Kidney (tissue), 14 donors: ENCODE data around the gene PROB1. TPM values are rescaled to one million over a fixed set of nuclear protein-coding genes. Genes with fewer than 3 reads are reported as not detected.

Experiments
- DNase-seq, 5 donors: peaks; one replicate each; pipeline ENCODE4 v3.0.0-alpha.2; 2013 to 2020
- FAIRE-seq: peaks from 2 replicates; lab custom pipeline; 2012; peaks lifted over from hg19 to GRCh38; lab: Jason Lieb, UNC
- H3K27ac ChIP-seq, 2 donors: one replicate each; pipeline ENCODE4 v1.7.0; 2013; ENCODE audit warnings: low read depth in 2 of 2, low read length in 2 of 2, inconsistent platforms in 1 of 2
- H3K27me3 ChIP-seq: one replicate; pipeline ENCODE4 v1.7.1; 2013; ENCODE audit warnings: low read length, inconsistent platforms; ENCODE audit not compliant: control insufficient read depth, insufficient read depth
- H3K36me3 ChIP-seq, 3 donors: one replicate each; pipeline versions ENCODE4 v1.7.0 to v1.7.1; 2013; ENCODE audit warnings: low read length in 3 of 3, control low read depth in 1 of 3, inconsistent platforms in 1 of 3; ENCODE audit not compliant: insufficient read depth in 3 of 3, control insufficient read depth in 2 of 3
- H3K4me1 ChIP-seq, 3 donors: one replicate each; pipeline versions ENCODE4 v1.7.0 to v1.7.1; 2013; ENCODE audit warnings: low read length in 3 of 3, inconsistent platforms in 1 of 3, low read depth in 1 of 3; ENCODE audit not compliant: control insufficient read depth in 2 of 3, insufficient read depth in 2 of 3
- H3K4me3 ChIP-seq, 3 donors: one replicate each; pipeline versions ENCODE4 v1.7.0 to v1.8.1; 2013; ENCODE audit warnings: low read length in 3 of 3, control low read depth in 1 of 3, inconsistent platforms in 1 of 3
- H3K9ac ChIP-seq, 3 donors: one replicate each; pipeline versions ENCODE4 v1.7.0 to v1.7.1; 2013; ENCODE audit warnings: low read length in 3 of 3, control low read depth in 1 of 3, inconsistent platforms in 1 of 3
- H3K9me3 ChIP-seq, 3 donors: one replicate each; pipeline versions ENCODE4 v1.7.0 to v1.7.1; 2013; ENCODE audit warnings: low read length in 3 of 3, control low read depth in 1 of 3, inconsistent platforms in 1 of 3; ENCODE audit not compliant: control insufficient read depth in 2 of 3, insufficient read depth in 1 of 3
- intact Hi-C: fragments of 100-400 bp; cut with DNase I; formaldehyde crosslinking; loops from one replicate; pipeline ENCODE4 v1.11.1; 2022
- polyA plus RNA-seq: library from polyadenylated mRNA; stranded (reverse); fragments of 350-450 nt; fragmentation: Illumina TruSeq; extraction: RNeasy Lipid Tissue Mini Kit (QIAGEN cat#74804); gene quantifications from one replicate; pipeline ENCODE4 v1.2.3, GENCODE V29; 2014; ENCODE audit warnings: low read depth, low replicate concordance; ENCODE audit not compliant: insufficient read depth
- total RNA-seq: library from RNA; stranded (reverse); fragmentation: NEBNext Ultra II Directional; extraction: Animal tissue kit (Norgen Biotek cat#: 25700); gene quantifications from one replicate; pipeline ENCODE4 v1.2.1, GENCODE V29; 2021
- TF ChIP-seq, protein P1 (sequence below): IDR thresholded peaks from 3 replicates; pipeline ENCODE4 v1.5.1; 2012; ENCODE audit warnings: mild to moderate bottlenecking, moderate library complexity, borderline replicate concordance; ENCODE audit not compliant: insufficient read depth; ENCODE audit errors: extremely low read depth
- donor health status: control.
- donor health status: control.
- donor health status: control.
- donor health status: control.
- donor health status: control.
- donor health status: DM: yes; HTN: yes; CAD: no.
- donor health status: Normal renal cell carcinoma (clear cell type).

PROB1 gene
- total and polyA plus RNA-seq, 2 donors from 2014 or later: 1.5 to 3.8 TPM

- intact Hi-C loops: no loop called here
- FAIRE-seq (no peak), DNase-seq (no peak)
- peak overlapping the region; percentile 83 to 99 (median 94) for H3K9ac ChIP-seq
- TF ChIP-seq, protein P1, sequence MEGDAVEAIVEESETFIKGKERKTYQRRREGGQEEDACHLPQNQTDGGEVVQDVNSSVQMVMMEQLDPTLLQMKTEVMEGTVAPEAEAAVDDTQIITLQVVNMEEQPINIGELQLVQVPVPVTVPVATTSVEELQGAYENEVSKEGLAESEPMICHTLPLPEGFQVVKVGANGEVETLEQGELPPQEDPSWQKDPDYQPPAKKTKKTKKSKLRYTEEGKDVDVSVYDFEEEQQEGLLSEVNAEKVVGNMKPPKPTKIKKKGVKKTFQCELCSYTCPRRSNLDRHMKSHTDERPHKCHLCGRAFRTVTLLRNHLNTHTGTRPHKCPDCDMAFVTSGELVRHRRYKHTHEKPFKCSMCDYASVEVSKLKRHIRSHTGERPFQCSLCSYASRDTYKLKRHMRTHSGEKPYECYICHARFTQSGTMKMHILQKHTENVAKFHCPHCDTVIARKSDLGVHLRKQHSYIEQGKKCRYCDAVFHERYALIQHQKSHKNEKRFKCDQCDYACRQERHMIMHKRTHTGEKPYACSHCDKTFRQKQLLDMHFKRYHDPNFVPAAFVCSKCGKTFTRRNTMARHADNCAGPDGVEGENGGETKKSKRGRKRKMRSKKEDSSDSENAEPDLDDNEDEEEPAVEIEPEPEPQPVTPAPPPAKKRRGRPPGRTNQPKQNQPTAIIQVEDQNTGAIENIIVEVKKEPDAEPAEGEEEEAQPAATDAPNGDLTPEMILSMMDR: no peak
- no peaks in the 10 kb centered on the region for H3K27me3 ChIP-seq
- H3K27ac ChIP-seq: peak overlapping the region; percentile 98 to 99
- H3K4me3 ChIP-seq: peak overlapping the region; percentile 90 to 99 (median 97)
- no peaks in the 10 kb centered on the region for H3K9me3 ChIP-seq
- H3K36me3 ChIP-seq: no peaks in the 10 kb centered on the region
- peaks cover 0 to 13% (median 7%) of the 10 kb centered on the region in 3 donors for H3K4me1 ChIP-seq
Measured at GRCh38 chr5:139342423-139342723, 52.5 kb downstream of the PROB1 start.

DNA sequence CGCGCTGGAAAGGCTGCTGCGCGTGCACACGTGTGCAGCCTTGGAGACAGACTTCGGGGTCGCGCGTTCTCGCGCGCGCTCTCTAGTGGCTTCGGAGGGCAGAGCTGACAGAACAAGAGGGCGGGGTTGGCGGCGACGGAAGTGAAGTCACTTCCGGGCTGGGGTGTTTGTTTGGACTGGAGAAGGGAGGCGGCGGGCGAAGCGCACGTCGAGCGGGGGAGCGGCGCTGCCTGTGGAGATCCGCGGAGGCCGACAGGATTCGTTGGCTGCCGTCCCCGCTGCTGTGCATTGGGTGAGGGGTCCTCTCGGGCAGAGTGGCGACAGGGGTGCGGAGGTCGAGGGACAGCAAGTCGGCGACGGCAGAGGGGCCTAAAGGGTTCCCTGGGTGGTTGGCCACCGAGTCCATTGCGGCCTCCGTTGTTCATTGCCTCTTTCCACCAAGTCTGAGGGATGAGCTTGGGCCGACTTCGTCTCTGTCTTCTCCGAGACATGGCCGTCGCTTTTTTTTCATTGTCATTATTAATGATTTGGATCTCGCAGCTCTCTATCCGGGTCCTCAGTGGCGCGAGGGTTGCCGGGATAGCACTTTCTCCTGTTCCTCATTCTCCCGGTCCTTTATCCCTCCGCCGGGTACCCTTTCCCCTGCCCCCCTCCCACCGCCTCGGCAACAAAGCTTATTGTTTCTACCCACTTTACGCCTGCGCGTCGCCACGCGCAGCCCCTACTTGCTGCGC lies 53.0 kb downstream of the PROB1 start, which contains the start of gene PAIP2:
Gene PAIP2 (plus strand): TSS at position 166 of the 734 bp plus-strand sequence. CDS start 21,931 bp downstream, outside the sequence.
- FAIRE-seq: peak; percentile 84
- no peaks in the 10 kb centered on the region for H3K36me3 ChIP-seq
- peak within 1 kb of the TSS; percentile 98 to 99 for H3K27ac ChIP-seq
- no peaks in the 10 kb centered on the region for H3K9me3 ChIP-seq
- no peaks in the 10 kb centered on the region for H3K27me3 ChIP-seq
- peak within 1 kb of the TSS; percentile 90 to 99 (median 97) for H3K4me3 ChIP-seq
- peak; percentile 99 for DNase-seq
- TF ChIP-seq, protein P1: peak; percentile 75
- peak within 1 kb of the TSS; percentile 83 to 99 (median 94) for H3K9ac ChIP-seq
- H3K4me1 ChIP-seq: peaks cover 0 to 13% (median 7%) of the 10 kb centered on the region in 3 donors
- intact Hi-C loops: no loop called here

DNA sequence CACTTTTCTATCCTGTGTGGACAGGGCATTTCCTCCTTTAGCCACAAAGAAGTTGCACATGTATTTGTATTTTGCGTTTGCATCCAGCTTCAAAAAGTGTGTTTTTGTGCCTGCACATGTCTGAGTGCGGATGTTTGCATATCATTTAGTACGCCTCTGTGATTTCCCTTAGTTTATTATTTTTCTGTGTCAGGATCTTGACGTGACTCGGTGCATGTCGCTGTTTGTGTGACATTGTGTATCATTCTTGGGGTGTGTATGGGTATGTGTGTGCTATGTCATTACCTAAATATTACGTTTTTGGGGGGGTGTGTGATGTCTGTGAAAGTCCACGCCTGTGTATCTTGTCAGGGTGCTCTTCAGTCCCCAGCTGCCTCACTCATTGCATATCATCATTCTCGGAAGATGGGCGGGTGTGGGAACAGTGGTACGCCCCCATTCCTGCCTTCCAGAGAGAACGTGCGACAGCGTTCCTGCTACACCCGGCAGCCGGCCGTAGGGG lies 53.7 kb downstream of the PROB1 start:
- Histone ChIP-seq H3K27me3 (no peaks in the 10 kb centered on the region), H3K9me3 (no peaks in the 10 kb centered on the region), H3K4me3 (peak overlapping the region; percentile 72 to 99 (median 80)), H3K9ac (peak overlapping the region; percentile 22 to 73 (median 55)), H3K36me3 (no peaks in the 10 kb centered on the region), H3K27ac (peak overlapping the region in 1 of 2 donors; percentile 98), H3K4me1 (peaks cover 0 to 13% (median 7%) of the 10 kb centered on the region in 3 donors)
- DNase-seq: no peak
- TF ChIP-seq, protein P1: no peak
- intact Hi-C loops: no loop called here
- FAIRE-seq: no peak

Other genes with a start within 250 kb of the PROB1 start
- gene SIL1, start 196.7 kb downstream of the PROB1 start, total RNA-seq: 48.6 TPM
- gene SIL1, start 196.7 kb downstream of the PROB1 start, polyA plus RNA-seq: 91.7 TPM
- 215 TPM for gene MATR3, start 101.4 kb downstream of the PROB1 start, total RNA-seq
- 124 TPM for gene MATR3, start 101.4 kb downstream of the PROB1 start, polyA plus RNA-seq
- gene PAIP2, start 53.2 kb downstream of the PROB1 start, total RNA-seq: 68.0 TPM
- gene PAIP2, start 53.2 kb downstream of the PROB1 start, polyA plus RNA-seq: 121 TPM
- 3.5 TPM for gene SLC23A1, start 11.8 kb downstream of the PROB1 start, total RNA-seq
- 31.9 TPM for gene SLC23A1, start 11.8 kb downstream of the PROB1 start, polyA plus RNA-seq
- 49.6 TPM for gene MZB1, start 5.2 kb downstream of the PROB1 start, total RNA-seq
- gene MZB1, start 5.2 kb downstream of the PROB1 start, polyA plus RNA-seq: 1.2 TPM
- gene SPATA24, start 9.0 kb upstream of the PROB1 start, total RNA-seq: 6.8 TPM
- gene SPATA24, start 9.0 kb upstream of the PROB1 start, polyA plus RNA-seq: 21.6 TPM
- 13.7 TPM for gene DNAJC18, start 44.4 kb upstream of the PROB1 start, total RNA-seq
- gene DNAJC18, start 44.4 kb upstream of the PROB1 start, polyA plus RNA-seq: 3.9 TPM
- gene ECSCR, start 67.6 kb upstream of the PROB1 start, total RNA-seq: 34.9 TPM
- gene ECSCR, start 67.6 kb upstream of the PROB1 start, polyA plus RNA-seq: 31.9 TPM
- 0.13 TPM for gene SMIM33, start 75.9 kb upstream of the PROB1 start, total RNA-seq
- gene SMIM33, start 75.9 kb upstream of the PROB1 start, polyA plus RNA-seq: not detected
- 109 TPM for gene STING1, start 87.7 kb upstream of the PROB1 start, total RNA-seq
- gene STING1, start 87.7 kb upstream of the PROB1 start, polyA plus RNA-seq: 29.8 TPM
- 131 TPM for gene UBE2D2, start 166.2 kb upstream of the PROB1 start, total RNA-seq
- gene UBE2D2, start 166.2 kb upstream of the PROB1 start, polyA plus RNA-seq: 118 TPM